ENCODE measurements around the gene TATDN3.
A peak's percentile ranks its signal among the peaks of the same experiment; 100 is the strongest.

GRCh38 chr1:212760126-212760823, 31.4 kb upstream of the TATDN3 start:
- TF ChIP-seq CTCF (conservative IDR thresholded peaks at IDR 0.05; ENCODE audit: low read length) (peak; percentile 73), EZH2phosphoT487 (IDR thresholded peaks at IDR 0.05; ENCODE audit: borderline replicate concordance, low read depth, low read length) (no peak)

Measured in OCI-LY7 (cell line).